HG03066 (cell line): ENCODE results near the gene RENBP.
A peak's percentile ranks its signal among the peaks of the same experiment; 100 is the strongest.
"Not testable (repeated sequence)": the region's sequence is repeated elsewhere in the genome, so short reads cannot be mapped to it uniquely, and the experiment has no call there.

ENCODE experiments used
- ATAC-seq: cut with Tn5 transposase; IDR thresholded peaks from one replicate; pipeline ENCODE4 v1.9.1; 2021; ENCODE audit warnings: low read depth; ENCODE audit not compliant: unreplicated experiment

Gene RENBP

GRCh38 chrX:153944140-153944799 is at the start of gene RENBP:
TSS of gene RENBP (minus strand) at chrX:153944643. CDS start at chrX:153944610, 33 bp downstream.
- no peak for ATAC-seq

GRCh38 chrX:153993978-153994377 is 49.5 kb upstream of the RENBP start:
- no peak for ATAC-seq

- no peak for ATAC-seq
Observed at GRCh38 chrX:153993079-153993478, 48.6 kb upstream of the RENBP start.

DNA sequence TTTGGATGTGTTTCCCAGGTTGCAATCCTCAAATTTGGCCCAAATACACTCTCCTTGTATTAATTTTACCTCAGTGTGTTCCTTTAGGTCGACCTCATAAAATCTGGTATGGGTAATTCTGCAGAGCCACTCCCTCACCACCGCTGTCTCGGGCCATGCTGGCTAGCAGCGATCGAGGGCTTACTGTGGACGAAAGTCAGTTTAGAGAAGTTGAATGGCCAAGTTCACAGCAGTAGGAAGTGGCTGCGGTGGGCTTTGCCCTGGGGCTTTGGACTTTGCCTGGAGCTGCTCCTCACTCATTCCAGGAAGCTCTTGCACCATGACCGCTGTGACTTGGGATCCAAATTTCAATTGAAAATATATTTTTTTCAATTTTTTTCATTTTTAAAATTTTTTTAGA is 47.7 kb upstream of the RENBP start:
- no peak for ATAC-seq

- ATAC-seq = no peak
Observed at GRCh38 chrX:153991013-153991580, 46.7 kb upstream of the RENBP start.

DNA sequence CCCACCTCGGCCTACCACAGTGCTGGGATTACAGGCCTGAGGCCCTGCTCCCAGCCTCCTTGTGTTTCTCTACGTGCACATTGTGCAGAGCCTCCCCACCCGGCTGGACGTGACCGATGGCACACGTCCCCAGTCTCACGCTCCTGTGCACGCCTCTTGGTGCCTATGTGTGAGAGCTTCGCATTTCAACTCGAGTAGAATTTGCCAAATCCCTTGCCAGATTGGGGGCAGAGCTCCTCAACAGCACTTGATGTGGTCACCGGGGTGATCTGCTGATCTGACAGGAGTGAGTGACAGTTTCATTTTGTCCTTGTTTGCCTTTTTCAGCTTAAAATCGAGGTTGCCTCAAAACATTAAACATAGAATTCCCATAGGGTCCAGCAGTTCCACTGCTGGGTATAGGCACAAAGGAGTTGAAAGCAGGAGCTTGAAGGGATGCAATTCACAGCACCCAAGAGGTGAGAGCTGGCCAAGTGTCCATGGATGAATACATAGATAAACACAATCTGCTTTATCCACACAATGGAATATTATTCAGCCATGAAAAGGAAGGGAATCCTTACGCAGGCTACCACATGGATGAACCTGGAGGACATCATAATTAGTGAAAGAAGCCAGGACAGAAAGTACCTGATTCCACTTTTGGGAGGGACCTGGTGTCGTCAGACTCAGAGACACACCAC is 45.7 kb upstream of the RENBP start:
- no peak for ATAC-seq

- ATAC-seq = no peak
Observed at GRCh38 chrX:153988493-153988892, 44.0 kb upstream of the RENBP start.

DNA sequence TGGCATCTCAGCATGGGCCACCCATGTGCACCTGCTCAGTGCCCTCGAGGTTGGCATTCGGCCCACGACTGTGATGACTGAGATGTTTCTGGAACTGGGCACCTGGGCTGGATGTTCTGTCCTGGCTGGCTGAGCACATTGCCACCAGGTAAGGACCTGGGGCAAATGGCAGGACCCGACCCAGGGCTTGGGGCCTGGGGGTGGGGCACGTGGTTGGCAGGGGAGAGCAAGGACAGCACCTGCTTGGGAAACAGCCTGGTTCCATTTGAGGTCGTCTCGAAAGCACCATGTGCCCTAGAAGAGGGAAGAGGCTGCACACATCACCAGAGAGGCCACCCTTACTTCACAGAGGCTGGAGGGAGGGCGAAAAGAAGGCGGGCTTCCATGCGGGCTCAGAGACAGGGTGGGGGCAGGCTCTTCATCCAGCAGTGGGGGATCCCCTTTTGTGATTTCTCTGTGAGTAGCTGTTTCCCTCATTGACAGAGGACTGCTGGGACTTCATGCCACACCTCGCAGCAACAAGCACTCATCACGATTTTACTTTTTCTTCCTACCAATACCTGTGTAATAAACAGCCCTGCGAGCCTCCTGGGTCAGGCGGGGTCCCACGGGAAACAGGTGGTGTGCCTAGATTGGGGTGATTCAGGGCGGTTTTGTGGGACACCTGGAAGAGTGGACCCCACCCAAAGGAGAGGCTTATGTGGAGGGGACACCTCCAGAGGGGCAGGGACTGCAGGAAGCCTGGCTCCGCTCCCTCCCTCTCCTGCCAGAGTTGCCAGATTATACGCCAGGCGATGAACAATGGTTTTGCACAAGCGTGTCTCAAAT is 40.1 kb upstream of the RENBP start:
- no peak for ATAC-seq

DNA sequence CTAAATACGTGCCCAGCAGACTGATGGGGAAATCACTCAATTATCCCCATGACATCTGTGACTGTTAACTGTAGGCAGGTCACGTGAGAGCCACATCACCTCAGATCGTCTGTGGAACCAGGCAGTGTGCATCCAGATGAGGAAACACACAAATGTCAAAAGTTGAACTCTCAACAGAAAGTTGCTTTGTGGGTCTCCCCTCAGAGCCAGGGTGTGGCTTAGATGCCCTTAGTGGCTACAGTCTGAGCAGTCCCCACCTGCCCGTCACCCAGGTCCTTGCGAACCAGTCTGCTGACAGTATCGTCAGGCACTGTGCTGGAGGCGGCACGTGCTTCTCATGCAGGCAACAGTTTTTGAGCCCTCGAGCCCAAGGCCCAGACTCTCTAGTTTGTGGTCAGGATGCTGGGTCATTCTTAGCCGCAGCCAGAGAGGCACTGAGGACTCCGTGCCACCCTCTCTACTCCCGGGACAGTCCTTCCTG is 38.9 kb upstream of the RENBP start:
- no peak for ATAC-seq

- ATAC-seq = no peak
Observed at GRCh38 chrX:153981771-153982533, 37.5 kb upstream of the RENBP start.

GRCh38 chrX:153981231-153981630 is 36.8 kb upstream of the RENBP start:
- no peak for ATAC-seq

GRCh38 chrX:153980394-153980793 is 36.0 kb upstream of the RENBP start:
- ATAC-seq = not testable (repeated sequence)

DNA sequence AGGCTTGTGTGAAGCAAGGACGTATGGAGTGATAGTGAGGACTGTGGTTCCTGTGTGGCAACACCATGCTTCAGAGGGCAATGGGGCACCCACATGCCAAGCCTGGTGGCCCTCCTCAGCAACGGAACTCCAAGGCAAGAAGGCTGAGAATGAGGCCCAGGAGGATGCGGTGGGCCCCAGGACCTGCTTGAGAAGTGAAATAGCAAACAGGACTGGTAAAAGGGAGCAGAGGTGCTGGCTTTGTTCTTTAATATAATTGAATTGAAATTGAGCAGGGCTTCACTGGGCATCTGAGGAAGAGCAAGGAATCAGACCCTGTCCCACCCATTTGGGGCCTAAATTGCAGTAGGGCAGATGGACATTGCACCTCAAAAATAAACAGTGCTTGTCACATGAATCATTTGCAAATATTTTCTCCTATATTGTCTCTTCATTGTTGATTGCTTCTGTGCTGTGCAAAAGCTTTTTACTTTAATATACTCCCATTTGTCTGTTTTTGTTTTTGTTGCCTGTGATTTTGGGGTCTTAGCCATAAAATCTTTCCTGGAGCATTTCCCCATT is 30.4 kb upstream of the RENBP start:
- no peak for ATAC-seq

DNA sequence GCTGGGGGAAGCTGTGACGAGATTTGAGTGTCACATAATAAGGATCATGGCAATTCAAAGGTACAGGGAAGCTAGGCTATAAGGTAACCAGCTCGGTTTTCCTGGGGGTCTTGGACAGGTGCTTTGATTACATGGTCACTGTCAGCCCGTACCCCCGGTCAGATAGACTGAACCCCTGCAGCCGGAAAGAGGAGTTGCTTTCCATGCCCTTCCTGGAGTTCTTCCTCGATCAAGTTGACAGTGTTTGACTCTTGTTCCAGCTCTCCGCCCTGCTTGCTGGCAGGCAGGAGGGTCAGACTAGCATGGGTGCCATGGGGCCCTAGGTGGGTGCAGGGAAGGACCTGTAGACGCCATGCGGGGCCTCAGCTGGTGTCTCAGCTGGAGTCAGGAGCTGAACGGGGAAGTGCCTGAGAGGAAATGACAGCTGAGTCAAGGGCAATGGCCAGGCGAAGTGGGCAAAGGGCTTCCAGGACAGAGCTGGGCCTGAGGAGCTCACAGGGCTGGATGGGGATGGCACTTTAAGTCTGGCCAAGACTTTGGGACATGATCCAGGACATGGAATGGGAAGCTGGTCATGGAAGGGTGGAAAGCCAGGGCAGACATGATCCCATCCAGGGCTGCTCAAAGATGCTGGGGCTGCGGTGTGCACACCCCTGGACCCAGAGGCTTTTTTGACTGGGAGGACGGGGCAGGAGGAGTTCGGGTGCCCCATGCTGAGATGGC is 29.7 kb upstream of the RENBP start:
- ATAC-seq = no peak

- ATAC-seq = no peak
Observed at GRCh38 chrX:153973127-153974002, 28.9 kb upstream of the RENBP start.

DNA sequence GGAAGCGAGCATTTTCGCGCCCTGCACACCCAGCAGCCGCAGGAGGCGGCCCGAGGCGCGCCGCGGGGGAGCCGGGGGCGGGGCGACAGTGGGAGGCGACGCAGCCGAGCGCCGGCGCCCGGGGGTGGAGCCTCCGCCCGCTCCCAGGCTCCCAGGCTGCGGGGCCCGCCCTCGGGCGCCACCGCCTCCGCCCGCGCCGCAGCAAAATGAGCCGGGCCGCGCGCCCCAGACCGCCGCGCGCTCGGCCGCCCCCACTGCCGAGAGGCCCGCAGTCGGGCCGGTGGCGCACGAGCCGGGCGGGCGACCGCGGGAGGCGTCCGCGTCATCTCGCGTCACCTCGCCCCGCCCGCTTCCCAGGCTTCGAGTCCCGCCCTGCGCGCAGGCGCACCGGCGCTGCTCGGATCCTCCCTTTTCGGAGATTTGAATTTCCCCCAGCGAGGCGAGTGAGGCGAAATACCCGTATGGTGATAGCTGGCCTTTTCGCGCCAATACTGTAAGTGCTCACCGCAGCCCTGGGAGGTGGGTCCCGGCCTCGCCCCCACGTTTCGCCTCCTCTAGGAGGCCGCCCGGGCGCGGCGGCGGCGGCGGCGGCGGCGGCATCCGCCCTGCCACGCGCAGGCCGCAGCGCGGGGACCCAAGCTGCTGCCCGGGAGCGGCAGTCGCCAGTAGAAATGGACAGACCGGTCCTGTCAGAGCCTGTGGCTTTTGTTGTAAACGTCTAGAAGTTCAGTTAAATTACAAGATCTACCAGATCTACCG is 28.1 kb upstream of the RENBP start, which contains the start of gene TMEM187:
Gene TMEM187, plus strand, starts transcription at position 387 of the 759 bp plus-strand sequence. CDS start 9,309 bp downstream, outside the sequence.
- peak; percentile 36 for ATAC-seq
